GM12873 (cell line): ENCODE data around the gene GPR55.

ENCODE experiments used
- CTCF ChIP-seq: IDR thresholded peaks from 2 replicates; pipeline ENCODE4 v1.5.1; 2012; ENCODE audit warnings: low read depth, mild to moderate bottlenecking, moderate library complexity, low read length, control low read depth; ENCODE audit not compliant: insufficient read depth; ENCODE audit errors: missing control alignments

Gene GPR55

GRCh38 chr2:230898713-230899091, 26.3 kb downstream of the GPR55 start:
- TF ChIP-seq CTCF = no peak

- no peak for TF ChIP-seq CTCF
These were observed 26.9 kb downstream of the GPR55 start for GRCh38 chr2:230898016-230898712.

GRCh38 chr2:230896346-230897115, 28.5 kb downstream of the GPR55 start:
- no peak for TF ChIP-seq CTCF

- TF ChIP-seq CTCF = no peak
These were observed 29.3 kb downstream of the GPR55 start for GRCh38 chr2:230895536-230896345.

- TF ChIP-seq CTCF = no peak
These were observed 30.9 kb downstream of the GPR55 start for GRCh38 chr2:230893841-230894781.

- TF ChIP-seq CTCF = no peak
These were observed 31.7 kb downstream of the GPR55 start for GRCh38 chr2:230893338-230893737.

- TF ChIP-seq CTCF = no peak
These were observed 33.5 kb downstream of the GPR55 start for GRCh38 chr2:230891509-230891908.
